Stimulated activated CD4-positive, alpha-beta T cell treated with anti-CD3 and anti-CD28 coated beads, Interleukin-4, amount 100 ng/mL, for 48 hours (primary cell): ENCODE measurements around the gene PCDHA8.
"Not testable (repeated sequence)": the region's sequence is repeated elsewhere in the genome, so short reads cannot be mapped to it uniquely, and the experiment has no call there.

Experiments
- DNase-seq, 2 donors: peaks; one replicate each; pipeline ENCODE4 v3.0.0-alpha.2; 2020; ENCODE audit warnings: low read depth in 2 of 2

Gene PCDHA8

GRCh38 chr5:140869555-140869886 is 28.5 kb downstream of the PCDHA8 start:
- DNase-seq = no peak

- no peak for DNase-seq
Observed at GRCh38 chr5:140870221-140871201, 29.5 kb downstream of the PCDHA8 start.

GRCh38 chr5:140875085-140876065 is 34.4 kb downstream of the PCDHA8 start, which contains the start of gene PCDHA12:
Gene PCDHA12 (plus strand): TSS chr5:140875308. CDS start chr5:140875473, 165 bp downstream.
- no peak for DNase-seq

- DNase-seq = not testable (repeated sequence)
Observed at GRCh38 chr5:140876541-140877261, 35.7 kb downstream of the PCDHA8 start.

- no peak for DNase-seq
Observed at GRCh38 chr5:140877262-140877581, 36.2 kb downstream of the PCDHA8 start.

GRCh38 chr5:140881889-140882590 is 41.1 kb downstream of the PCDHA8 start, which contains the start of gene PCDHA13:
Gene PCDHA13 (plus strand): TSS chr5:140882124. CDS start chr5:140882269, 145 bp downstream.
- no peak for DNase-seq

GRCh38 chr5:140882591-140882899 is 41.6 kb downstream of the PCDHA8 start:
- no peak for DNase-seq

- DNase-seq = no peak
Observed at GRCh38 chr5:140883373-140883772, 42.4 kb downstream of the PCDHA8 start.

GRCh38 chr5:140883927-140884697 is 43.1 kb downstream of the PCDHA8 start:
- no peak for DNase-seq
